Esophagus muscularis mucosa (tissue), 4 donors: Measurements from ENCODE around the gene UCHL3. TPM values are rescaled to one million over a fixed set of nuclear protein-coding genes. Genes with fewer than 3 reads are reported as not detected.
A peak's percentile ranks its signal among the peaks of the same experiment; 100 is the strongest.

Source experiments
- DNase-seq: peaks from one replicate; pipeline ENCODE4 v3.0.0-alpha.2; 2017; ENCODE audit errors: extremely low spot score
- H3K27ac ChIP-seq, 4 donors: fragments of 200-600 bp; sonication (generic); replicated peaks in 1 of 4; 1 replicate in 3 of 4; 2 replicates in 1 of 4; pipeline ENCODE4 v1.5.1; 2016 to 2019; ENCODE audit warnings: mild to moderate bottlenecking in 1 of 4
- H3K27me3 ChIP-seq, 4 donors: fragments of 200-600 bp; sonication (generic); one replicate each; pipeline versions ENCODE4 v1.5.1 to v1.6.0; 2016 to 2019
- H3K36me3 ChIP-seq, 4 donors: fragments of 200-600 bp; sonication (generic); one replicate each; pipeline ENCODE4 v1.5.1; 2016 to 2019
- H3K4me1 ChIP-seq, 4 donors: fragments of 200-600 bp; sonication (generic); one replicate each; pipeline ENCODE4 v1.5.1; 2016 to 2019
- H3K4me3 ChIP-seq, 4 donors: fragments of 200-600 bp; sonication (generic); 1 replicate in 2 of 4; 2 replicates in 2 of 4; pipeline ENCODE4 v1.5.1; 2016 to 2019; ENCODE audit warnings: mild to moderate bottlenecking in 4 of 4, moderate library complexity in 1 of 4
- H3K9me3 ChIP-seq, 4 donors: fragments of 200-600 bp; sonication (generic); 1 replicate in 3 of 4; 2 replicates in 1 of 4; pipeline ENCODE4 v1.5.1; 2016 to 2019
- CTCF ChIP-seq, 3 experiments: fragments of 200-600 bp in 2 of 3; fragments of 450-650 bp in 1 of 3; sonication (generic) in 2 of 3; IDR thresholded peaks; one replicate each; pipeline ENCODE4 v1.5.1; 2017 to 2019; ENCODE audit warnings: antibody characterized with exemption in 3 of 3, mild to moderate bottlenecking in 2 of 3, moderate library complexity in 1 of 3
- EP300 ChIP-seq: sonication (generic); formaldehyde crosslinking; IDR thresholded peaks from one replicate; pipeline ENCODE4 v1.6.1; 2017; ENCODE audit warnings: antibody characterized with exemption
- POLR2A ChIP-seq: fragments of 450-650 bp; IDR thresholded peaks from one replicate; pipeline ENCODE4 v1.6.1; 2017; ENCODE audit warnings: antibody characterized with exemption, moderate library complexity, mild to moderate bottlenecking, low read depth
- POLR2AphosphoS5 ChIP-seq, 2 donors: sonication (generic); formaldehyde crosslinking; IDR thresholded peaks; one replicate each; pipeline ENCODE4 v1.6.1; 2017; ENCODE audit warnings: antibody characterized with exemption in 2 of 2
- WGBS: methylation state at CpG from one replicate; pipeline ENCODE4 v1.1.5; 2018; 5-methylcytosine and 5-hydroxymethylcytosine counted together
- intact Hi-C: fragments of 100-400 bp; cut with DNase I; formaldehyde crosslinking; loops from one replicate; pipeline ENCODE4 v1.15.1; 2023
- total RNA-seq, 4 donors: library from RNA; depleted of rRNA; stranded (reverse); fragments of >200 nt; gene quantifications; one replicate each; pipeline versions ENCODE4 v1.1.0 to v1.2.1, GENCODE V29; 2016

UCHL3 gene
- total RNA-seq, 4 donors from 2014 or later = 11.2 to 32.3 (median 23.5) TPM

GRCh38 chr13:75637181-75637750 is 87.7 kb downstream of the UCHL3 start:
- intact Hi-C loops = no loop called here
- WGBS = 35% methylated on average over 16 of the region's 17 CpGs
- no peaks in the 10 kb centered on the region for H3K9me3 ChIP-seq
- H3K27ac ChIP-seq = no peak overlapping the region
- H3K4me1 ChIP-seq = peaks cover 15 to 26% (median 22%) of the 10 kb centered on the region in 4 donors
- peaks cover 0 to 24% (median 8%) of the 10 kb centered on the region in 4 donors for H3K27me3 ChIP-seq
- TF ChIP-seq POLR2A (no peak), POLR2AphosphoS5 (IDR thresholded peaks at IDR 0.05) (no peak), CTCF (IDR thresholded peaks at IDR 0.05) (no peak), EP300 (no peak)
- no peaks in the 10 kb centered on the region for H3K36me3 ChIP-seq
- no peak for DNase-seq
- peak overlapping the region; percentile 65 to 81 (median 72) for H3K4me3 ChIP-seq

GRCh38 chr13:75639454-75639853 is 89.9 kb downstream of the UCHL3 start:
- no peak for DNase-seq
- H3K27ac ChIP-seq = no peak overlapping the region
- H3K36me3 ChIP-seq = no peaks in the 10 kb centered on the region
- H3K9me3 ChIP-seq = no peaks in the 10 kb centered on the region
- H3K4me3 ChIP-seq = no peak overlapping the region
- H3K27me3 ChIP-seq = peaks cover 0 to 24% (median 8%) of the 10 kb centered on the region in 4 donors
- H3K4me1 ChIP-seq = peaks cover 15 to 26% (median 22%) of the 10 kb centered on the region in 4 donors
- intact Hi-C loops = no loop called here
- no peak for TF ChIP-seq POLR2AphosphoS5 (IDR thresholded peaks at IDR 0.05)
- no peak for TF ChIP-seq EP300
- no peak for TF ChIP-seq POLR2A
- no peak for TF ChIP-seq CTCF (IDR thresholded peaks at IDR 0.05)
- 94% methylated on average over 2 of the region's 2 CpGs for WGBS

GRCh38 chr13:75641026-75641425 is 91.4 kb downstream of the UCHL3 start:
- Histone ChIP-seq H3K9me3 (no peaks in the 10 kb centered on the region), H3K27me3 (peaks cover 0 to 19% (median 6%) of the 10 kb centered on the region in 4 donors), H3K36me3 (no peaks in the 10 kb centered on the region), H3K4me3 (no peak overlapping the region), H3K27ac (no peak overlapping the region), H3K4me1 (peaks cover 11 to 17% (median 13%) of the 10 kb centered on the region in 4 donors)
- intact Hi-C loops = no loop called here
- no peak for DNase-seq
- TF ChIP-seq EP300 = no peak
- no peak for TF ChIP-seq POLR2AphosphoS5 (IDR thresholded peaks at IDR 0.05)
- no peak for TF ChIP-seq CTCF (IDR thresholded peaks at IDR 0.05)
- no peak for TF ChIP-seq POLR2A
- WGBS = 91% methylated on average over 5 of the region's 6 CpGs

- intact Hi-C loops = no loop called here
- no peaks in the 10 kb centered on the region for H3K9me3 ChIP-seq
- WGBS = 93% methylated on average over 1 of the region's 1 CpG
- no peaks in the 10 kb centered on the region for H3K4me1 ChIP-seq
- H3K36me3 ChIP-seq = no peaks in the 10 kb centered on the region
- H3K4me3 ChIP-seq = no peak overlapping the region
- no peak overlapping the region for H3K27ac ChIP-seq
- H3K27me3 ChIP-seq = no peaks in the 10 kb centered on the region
- no peak for DNase-seq
- no peak for TF ChIP-seq POLR2A
Measured at GRCh38 chr13:75643182-75643581, 93.6 kb downstream of the UCHL3 start.

- Histone ChIP-seq H3K27ac (no peak overlapping the region), H3K9me3 (no peaks in the 10 kb centered on the region), H3K27me3 (no peaks in the 10 kb centered on the region), H3K4me3 (no peak overlapping the region), H3K36me3 (no peaks in the 10 kb centered on the region), H3K4me1 (no peaks in the 10 kb centered on the region)
- TF ChIP-seq POLR2A (no peak), CTCF (IDR thresholded peaks at IDR 0.05) (no peak), EP300 (no peak), POLR2AphosphoS5 (IDR thresholded peaks at IDR 0.05) (no peak)
- DNase-seq = no peak
- intact Hi-C loops = no loop called here
Measured at GRCh38 chr13:75643693-75644092, 94.1 kb downstream of the UCHL3 start.
